Keratinocyte (primary cell): Measurements from ENCODE around the gene ANKRD40. TPM values are rescaled to one million over a fixed set of nuclear protein-coding genes. Genes with fewer than 3 reads are reported as not detected.

Experiments
- DNase-seq: peaks from one replicate; pipeline ENCODE4 v3.0.0-alpha.2; 2011; ENCODE audit warnings: low read depth, missing footprints, low spot score
- FAIRE-seq: peaks from 2 replicates; lab custom pipeline; 2011; peaks lifted over from hg19 to GRCh38; lab: Jason Lieb, UNC
- H2AFZ ChIP-seq: 2 replicates; pipeline ENCODE4 v1.6.0; 2012; ENCODE audit warnings: low read length, control low read depth, inconsistent platforms; ENCODE audit not compliant: control insufficient read depth
- H3K27ac ChIP-seq: 2 replicates; pipeline ENCODE4 v1.5.1; 2011; ENCODE audit warnings: low read length; ENCODE audit not compliant: control insufficient read depth, insufficient read depth
- H3K27me3 ChIP-seq: 3 replicates; pipeline ENCODE4 v1.6.0; 2011; ENCODE audit warnings: low read length; ENCODE audit not compliant: control insufficient read depth, insufficient read depth; ENCODE audit errors: extremely low read depth
- H3K36me3 ChIP-seq, 2 experiments: 2 replicates in 1 of 2; 3 replicates in 1 of 2; pipeline ENCODE4 v1.5.1; 2011; ENCODE audit warnings: low read length in 2 of 2, mild to moderate bottlenecking in 1 of 2; ENCODE audit not compliant: control insufficient read depth in 2 of 2, insufficient read depth in 2 of 2; ENCODE audit errors: extremely low read depth in 1 of 2
- H3K4me1 ChIP-seq: 3 replicates; pipeline ENCODE4 v1.5.1; 2011; ENCODE audit warnings: low read length; ENCODE audit not compliant: control insufficient read depth, insufficient read depth; ENCODE audit errors: extremely low read depth
- H3K4me2 ChIP-seq: 3 replicates; pipeline ENCODE4 v1.6.0; 2011; ENCODE audit warnings: low read depth, low read length; ENCODE audit not compliant: control insufficient read depth, insufficient read depth; ENCODE audit errors: extremely low read depth
- H3K4me3 ChIP-seq, 3 experiments: fragments of 200-600 bp in 1 of 3; sonication (generic) in 1 of 3; 2 replicates in 2 of 3; 3 replicates in 1 of 3; pipeline ENCODE4 v1.5.1; 2011 to 2016; ENCODE audit warnings: low read length in 3 of 3, mild to moderate bottlenecking in 3 of 3, control low read depth in 2 of 3, inconsistent platforms in 1 of 3, low read depth in 1 of 3, mixed read lengths in 1 of 3, mixed run types in 1 of 3, moderate library complexity in 1 of 3; ENCODE audit not compliant: control insufficient read depth in 2 of 3, insufficient read depth in 2 of 3; ENCODE audit errors: extremely low read depth in 1 of 3
- H3K79me2 ChIP-seq: 2 replicates; pipeline ENCODE4 v1.6.0; 2012; ENCODE audit warnings: low read length; ENCODE audit not compliant: control insufficient read depth, insufficient read depth
- H3K9ac ChIP-seq: 3 replicates; pipeline ENCODE4 v1.6.0; 2011; ENCODE audit warnings: low read length; ENCODE audit not compliant: control insufficient read depth, insufficient read depth; ENCODE audit errors: extremely low read depth
- H3K9me1 ChIP-seq: 3 replicates; pipeline ENCODE4 v1.6.0; 2011; ENCODE audit warnings: low read length; ENCODE audit not compliant: control insufficient read depth, insufficient read depth; ENCODE audit errors: extremely low read depth
- H3K9me3 ChIP-seq: 2 replicates; pipeline ENCODE4 v1.5.1; 2012; ENCODE audit warnings: low read depth, low read length; ENCODE audit not compliant: control insufficient read depth
- H4K20me1 ChIP-seq: 3 replicates; pipeline ENCODE4 v1.6.0; 2011; ENCODE audit warnings: low read length; ENCODE audit not compliant: control insufficient read depth, insufficient read depth; ENCODE audit errors: extremely low read depth
- CTCF ChIP-seq, 3 experiments: IDR thresholded peaks in 1 of 3; conservative IDR thresholded peaks in 1 of 3; optimal IDR thresholded peaks in 1 of 3; 2 replicates in 2 of 3; 3 replicates in 1 of 3; pipeline versions ENCODE3 to v1.5.1; 2011; ENCODE audit warnings: low read length in 3 of 3, mild to moderate bottlenecking in 3 of 3, moderate library complexity in 2 of 3, control low read depth in 1 of 3, inconsistent platforms in 1 of 3; ENCODE audit not compliant: insufficient read depth in 2 of 3; ENCODE audit errors: extremely low read depth in 1 of 3
- EZH2 ChIP-seq: IDR thresholded peaks from one replicate; pipeline ENCODE4 v1.6.1; 2012; ENCODE audit warnings: inconsistent platforms, mild to moderate bottlenecking, low read length, moderate library complexity
- dilution Hi-C: fragments of 300-500 bp; cut with MboI; formaldehyde crosslinking; loops from one replicate; pipeline ENCODE4 v1.7.0; 2020; ENCODE audit warnings: low sequenced_read_pairs; ENCODE audit not compliant: extremely low pct_ligation_motif_present
- polyA plus RNA-seq, 5 experiments: library from polyadenylated mRNA; depleted of rRNA in 3 of 5; stranded (reverse) in 3 of 5; stranded (forward) in 1 of 5; unstranded in 1 of 5; fragments of >200 nt; gene quantifications; 1 replicate in 1 of 5; 2 replicates in 3 of 5; 3 replicates in 1 of 5; pipeline versions ENCODE4 v1.2.1 to v1.2.3, GENCODE V29; 2011 to 2012; ENCODE audit warnings: missing spikeins in 2 of 5, low read depth in 1 of 5, low replicate concordance in 1 of 5

ANKRD40 gene
- polyA plus RNA-seq, 1 donor (not counting 4 experiments of a cell fraction or from before 2014, with no cell fraction given) = 32.7 TPM

- Histone ChIP-seq H3K27ac (peak overlapping the region; percentile 97), H3K4me2 (peak overlapping the region; percentile 79), H3K9me1 (no peaks in the 10 kb centered on the region), H3K79me2 (peaks cover 58% of the 10 kb centered on the region), H3K4me3 (peak overlapping the region; percentile 82 to 97 (median 97)), H3K9me3 (no peaks in the 10 kb centered on the region), H3K36me3 (no peaks in the 10 kb centered on the region), H3K9ac (peak overlapping the region; percentile 99), H3K27me3 (no peaks in the 10 kb centered on the region), H2AFZ (no peak overlapping the region), H4K20me1 (peaks cover 25% of the 10 kb centered on the region), H3K4me1 (peaks cover 20% of the 10 kb centered on the region)
- TF ChIP-seq CTCF (optimal IDR thresholded peaks at IDR 0.05 in 1 of 3, IDR thresholded peaks at IDR 0.05 in 1 of 3, conservative IDR thresholded peaks at IDR 0.05 in 1 of 3; ENCODE audit: extremely low read depth in 1 of 3, insufficient read depth in 2 of 3, low read length in 3 of 3) = no peak
- TF ChIP-seq EZH2 = no peak
- FAIRE-seq (no peak), DNase-seq (no peak)
- dilution Hi-C loops = no loop called here
Observed at GRCh38 chr17:50719924-50720794, 12.4 kb upstream of the ANKRD40 start.

- Histone ChIP-seq H3K27me3 (no peaks in the 10 kb centered on the region), H3K4me1 (peaks cover 20% of the 10 kb centered on the region), H3K9ac (peak within 1 kb of the TSS; percentile 99), H3K9me3 (no peaks in the 10 kb centered on the region), H4K20me1 (peaks cover 25% of the 10 kb centered on the region), H2AFZ (peak within 1 kb of the TSS; percentile 80), H3K79me2 (peaks cover 50% of the 10 kb centered on the region), H3K4me2 (peak within 1 kb of the TSS; percentile 79), H3K27ac (peak within 1 kb of the TSS; percentile 97), H3K36me3 (no peaks in the 10 kb centered on the region), H3K4me3 (peak within 1 kb of the TSS; percentile 82 to 97 (median 97)), H3K9me1 (no peaks in the 10 kb centered on the region)
- FAIRE-seq = no peak
- peak; percentile 66 for DNase-seq
- dilution Hi-C loops = no loop called here
- TF ChIP-seq EZH2 (no peak), CTCF (optimal IDR thresholded peaks at IDR 0.05 in 1 of 3, IDR thresholded peaks at IDR 0.05 in 1 of 3, conservative IDR thresholded peaks at IDR 0.05 in 1 of 3; ENCODE audit: extremely low read depth in 1 of 3, insufficient read depth in 2 of 3, low read length in 3 of 3) (no peak)
Observed at GRCh38 chr17:50719144-50719923, 11.6 kb upstream of the ANKRD40 start, which contains the start of gene LUC7L3. TSS of gene LUC7L3 (plus strand) at chr17:50719603. CDS start at chr17:50719733, 130 bp downstream.
